ENCODE data around the gene SURF1. TPM values are rescaled to one million over a fixed set of nuclear protein-coding genes. Genes with fewer than 3 reads are reported as not detected.

SURF1 gene
- total RNA-seq, 4 donors from 2014 or later: 14.2 to 66.1 (median 50.2) TPM

DNA sequence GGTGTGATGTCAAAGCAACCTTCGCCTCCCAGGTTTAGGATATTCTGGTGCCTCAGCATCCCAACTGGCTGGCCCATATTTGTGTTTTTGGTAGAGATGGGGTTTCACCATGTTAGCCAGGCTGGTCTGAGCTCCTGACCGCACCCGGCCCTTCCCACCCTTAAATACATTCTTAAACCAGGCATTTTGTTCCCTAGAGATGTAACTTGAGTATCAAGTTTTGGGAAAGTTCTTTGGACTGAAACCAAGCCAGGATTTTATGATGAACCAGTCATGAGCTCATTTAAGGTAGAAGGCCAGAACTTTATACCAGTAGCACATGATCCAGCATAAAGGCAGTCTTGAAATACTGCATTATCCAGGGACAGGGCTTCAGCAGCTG lies 4.8 kb downstream of the SURF1 start:
- 60 to 97% methylated on average over 1 to 3 of the region's 3 CpGs for WGBS, 2 donors (ENCODE audit: low coverage in 1 of 2)
- Histone ChIP-seq H3K27ac (no peak overlapping the region), H3K27me3 (no peaks in the 10 kb centered on the region), H3K4me3 (no peak overlapping the region), H3K36me3 (peaks cover 0 to 29% (median 11%) of the 10 kb centered on the region in 4 donors), H3K4me1 (peaks cover 18 to 40% (median 28%) of the 10 kb centered on the region in 4 donors), H3K9me3 (no peaks in the 10 kb centered on the region)
- in situ Hi-C loops (cut with MboI; ENCODE audit: low pct_ligation_motif_present in 1 of 4, low pct_unique_long_range_greater_than_20kb in 1 of 4, low sequenced_read_pairs in 3 of 4) (no loop called here), intact Hi-C loops (cut with DNase I; ENCODE audit: low total_unique reads) (no loop called here)
- DNase-seq: no peak
- no peak for TF ChIP-seq EP300 (IDR thresholded peaks at IDR 0.05; ENCODE audit: low read depth)
- no peak for TF ChIP-seq POLR2A (IDR thresholded peaks at IDR 0.05)
- TF ChIP-seq POLR2AphosphoS5 (IDR thresholded peaks at IDR 0.05): no peak
- TF ChIP-seq, protein P1, sequence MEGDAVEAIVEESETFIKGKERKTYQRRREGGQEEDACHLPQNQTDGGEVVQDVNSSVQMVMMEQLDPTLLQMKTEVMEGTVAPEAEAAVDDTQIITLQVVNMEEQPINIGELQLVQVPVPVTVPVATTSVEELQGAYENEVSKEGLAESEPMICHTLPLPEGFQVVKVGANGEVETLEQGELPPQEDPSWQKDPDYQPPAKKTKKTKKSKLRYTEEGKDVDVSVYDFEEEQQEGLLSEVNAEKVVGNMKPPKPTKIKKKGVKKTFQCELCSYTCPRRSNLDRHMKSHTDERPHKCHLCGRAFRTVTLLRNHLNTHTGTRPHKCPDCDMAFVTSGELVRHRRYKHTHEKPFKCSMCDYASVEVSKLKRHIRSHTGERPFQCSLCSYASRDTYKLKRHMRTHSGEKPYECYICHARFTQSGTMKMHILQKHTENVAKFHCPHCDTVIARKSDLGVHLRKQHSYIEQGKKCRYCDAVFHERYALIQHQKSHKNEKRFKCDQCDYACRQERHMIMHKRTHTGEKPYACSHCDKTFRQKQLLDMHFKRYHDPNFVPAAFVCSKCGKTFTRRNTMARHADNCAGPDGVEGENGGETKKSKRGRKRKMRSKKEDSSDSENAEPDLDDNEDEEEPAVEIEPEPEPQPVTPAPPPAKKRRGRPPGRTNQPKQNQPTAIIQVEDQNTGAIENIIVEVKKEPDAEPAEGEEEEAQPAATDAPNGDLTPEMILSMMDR (IDR thresholded peaks at IDR 0.05): no peak

DNA sequence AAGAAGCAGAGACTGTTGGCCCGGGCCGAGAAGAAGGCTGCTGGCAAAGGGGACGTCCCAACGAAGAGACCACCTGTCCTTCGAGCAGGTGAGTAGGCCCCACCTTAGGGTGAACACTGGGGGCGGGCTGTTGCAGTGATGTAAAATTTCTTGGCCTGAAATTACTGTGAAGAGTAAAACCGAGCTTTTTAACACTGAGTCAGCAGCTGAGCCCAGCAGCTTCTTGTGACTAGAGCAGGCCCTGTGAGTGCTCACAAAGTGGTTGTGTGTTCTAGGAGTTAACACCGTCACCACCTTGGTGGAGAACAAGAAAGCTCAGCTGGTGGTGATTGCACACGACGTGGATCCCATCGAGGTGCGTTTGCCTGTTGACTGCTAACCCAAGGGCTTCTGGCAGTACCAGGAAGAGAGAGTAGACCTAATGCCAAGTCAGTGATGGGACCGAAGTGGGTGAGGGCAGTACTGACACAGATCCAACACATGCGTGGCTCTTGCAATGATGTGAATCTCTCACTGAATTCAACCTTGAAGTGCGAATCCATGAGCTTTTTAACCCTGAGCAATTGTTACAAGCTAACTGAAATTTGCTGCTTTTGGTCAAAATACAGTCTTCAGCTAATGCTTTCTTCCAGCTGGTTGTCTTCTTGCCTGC lies 6.2 kb downstream of the SURF1 start:
- H3K4me3 ChIP-seq: no peak overlapping the region
- H3K9me3 ChIP-seq: no peaks in the 10 kb centered on the region
- peaks cover 0 to 29% (median 11%) of the 10 kb centered on the region in 4 donors for H3K36me3 ChIP-seq
- 76 to 80% methylated on average over 2 to 15 of the region's 15 CpGs for WGBS, 2 donors (ENCODE audit: low coverage in 1 of 2)
- TF ChIP-seq EP300 (IDR thresholded peaks at IDR 0.05; ENCODE audit: low read depth) (no peak), POLR2A (IDR thresholded peaks at IDR 0.05) (no peak), POLR2AphosphoS5 (IDR thresholded peaks at IDR 0.05) (no peak)
- TF ChIP-seq, protein P1 (IDR thresholded peaks at IDR 0.05): no peak
- intact Hi-C loops (cut with DNase I; ENCODE audit: low total_unique reads): no loop called here
- no peaks in the 10 kb centered on the region for H3K27me3 ChIP-seq
- no peak for DNase-seq
- H3K27ac ChIP-seq: no peak overlapping the region
- peaks cover 18 to 37% (median 26%) of the 10 kb centered on the region in 4 donors for H3K4me1 ChIP-seq
- in situ Hi-C loops (cut with MboI; ENCODE audit: low pct_ligation_motif_present in 1 of 4, low pct_unique_long_range_greater_than_20kb in 1 of 4, low sequenced_read_pairs in 3 of 4): loop anchor here in 1 of 4 donors (25.0 kb wide), 1 partner anchor 313 kb away; the partner anchor contains the start of gene GTF3C5

DNA sequence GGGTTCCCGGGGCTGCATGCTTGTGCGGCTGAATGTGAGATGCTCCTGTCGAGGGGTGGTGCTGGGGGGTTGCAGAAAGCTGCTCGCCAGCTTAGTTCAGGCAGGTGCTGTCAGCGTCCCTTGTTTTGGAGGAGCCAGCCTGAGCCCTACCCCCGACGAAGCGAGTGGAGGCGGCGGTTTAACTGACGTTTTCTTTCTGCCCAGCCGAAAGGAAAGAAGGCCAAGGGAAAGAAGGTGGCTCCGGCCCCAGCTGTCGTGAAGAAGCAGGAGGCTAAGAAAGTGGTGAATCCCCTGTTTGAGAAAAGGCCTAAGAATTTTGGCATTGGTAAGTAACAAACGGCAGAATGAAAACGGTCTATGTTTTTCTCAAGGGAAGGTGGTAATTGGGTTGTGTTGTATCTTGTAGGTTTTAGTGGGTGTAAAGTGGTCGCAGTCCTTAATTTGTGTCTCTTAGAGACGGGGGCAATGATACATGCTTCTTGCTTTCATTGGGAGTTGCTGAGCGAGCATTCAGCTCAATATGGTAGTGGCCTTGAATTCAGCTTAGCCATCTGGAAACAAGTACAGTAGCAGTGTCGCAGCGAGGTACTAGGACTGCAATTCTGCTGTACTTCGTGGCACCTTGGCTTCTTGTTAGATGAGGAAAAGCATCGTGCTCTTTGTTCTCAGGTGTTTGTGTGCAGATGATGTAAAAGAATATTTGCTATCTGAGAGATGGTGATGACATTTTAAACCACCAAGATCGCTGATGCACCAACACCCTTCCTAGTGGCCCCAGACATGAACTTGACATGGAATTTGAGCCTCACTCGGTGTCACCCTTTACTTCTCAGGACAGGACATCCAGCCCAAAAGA lies 7.3 kb downstream of the SURF1 start:
- Histone ChIP-seq H3K27me3 (no peaks in the 10 kb centered on the region), H3K4me3 (peak overlapping the region; percentile 90 to 99 (median 98)), H3K9me3 (no peaks in the 10 kb centered on the region), H3K4me1 (peaks cover 17 to 29% (median 25%) of the 10 kb centered on the region in 4 donors), H3K27ac (peak overlapping the region; percentile 93 to 97 (median 94)), H3K36me3 (peaks cover 0 to 35% (median 11%) of the 10 kb centered on the region in 4 donors)
- TF ChIP-seq, protein P1 (IDR thresholded peaks at IDR 0.05): no peak
- no peak for TF ChIP-seq POLR2AphosphoS5 (IDR thresholded peaks at IDR 0.05)
- no peak for TF ChIP-seq EP300 (IDR thresholded peaks at IDR 0.05; ENCODE audit: low read depth)
- TF ChIP-seq POLR2A (IDR thresholded peaks at IDR 0.05): no peak
- intact Hi-C loops (cut with DNase I; ENCODE audit: low total_unique reads): no loop called here
- in situ Hi-C loops (cut with MboI; ENCODE audit: low pct_ligation_motif_present in 1 of 4, low pct_unique_long_range_greater_than_20kb in 1 of 4, low sequenced_read_pairs in 3 of 4): loop anchor here in 1 of 4 donors (25.0 kb wide), 1 partner anchor 312 kb away; the partner anchor contains the start of gene GTF3C5
- 17 to 28% methylated on average over 4 to 25 of the region's 25 CpGs for WGBS, 2 donors (ENCODE audit: low coverage in 1 of 2)
- DNase-seq: no peak
